ENCODE data around the gene STMN3.

The STMN3 gene

DNA sequence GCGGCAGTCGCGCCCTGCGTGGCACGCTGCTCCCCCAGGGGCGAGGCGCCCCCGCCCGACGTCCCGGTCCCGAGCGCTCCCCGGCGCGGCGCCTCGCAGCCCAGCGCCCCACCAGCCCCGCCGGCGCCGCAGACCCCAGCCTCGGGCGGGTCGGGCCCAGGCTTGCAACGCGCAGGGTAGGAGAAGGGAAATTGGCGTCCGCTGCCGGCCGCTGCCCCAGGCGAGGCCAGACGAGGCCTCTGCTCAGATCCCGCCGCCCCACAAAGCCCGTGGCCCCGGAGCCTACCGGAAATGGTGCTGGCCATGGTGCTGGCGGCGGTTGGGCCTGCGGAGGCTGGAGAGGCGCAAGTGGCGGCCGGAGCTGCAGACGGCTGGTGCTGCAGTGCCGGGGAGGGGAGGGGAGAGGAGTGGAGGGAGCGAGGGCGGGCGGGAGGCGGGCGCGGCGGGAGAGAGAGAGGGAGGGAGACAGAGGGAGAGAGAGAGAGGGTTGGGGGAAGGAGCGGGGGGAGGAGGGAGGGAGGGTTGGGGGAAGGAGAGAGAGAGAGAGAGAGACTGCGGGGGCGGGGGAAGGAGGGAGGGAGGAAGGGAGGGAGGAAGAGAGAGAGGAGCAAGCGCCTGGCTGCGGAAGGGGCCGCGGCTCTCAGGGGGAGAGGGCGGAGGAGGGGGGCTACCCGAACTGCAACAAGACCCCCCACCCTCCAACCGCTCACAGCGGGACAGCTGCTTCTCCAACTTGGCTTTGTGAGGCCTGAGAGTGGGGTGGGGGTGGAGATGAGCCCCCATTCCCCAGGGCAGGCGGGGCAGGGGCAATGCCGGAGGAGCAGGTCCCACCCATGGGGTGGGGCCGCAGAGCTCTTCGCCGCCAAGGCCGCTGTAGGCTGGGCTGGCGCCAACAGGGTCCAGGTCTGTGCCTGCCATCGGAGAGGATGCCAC is at the start of gene STMN3:
TSS of gene STMN3 (minus strand) at position 384 of the 933 bp plus-strand sequence. CDS start at position 305, 79 bp downstream.
- DNase-seq, result peak; percentile 84

DNA sequence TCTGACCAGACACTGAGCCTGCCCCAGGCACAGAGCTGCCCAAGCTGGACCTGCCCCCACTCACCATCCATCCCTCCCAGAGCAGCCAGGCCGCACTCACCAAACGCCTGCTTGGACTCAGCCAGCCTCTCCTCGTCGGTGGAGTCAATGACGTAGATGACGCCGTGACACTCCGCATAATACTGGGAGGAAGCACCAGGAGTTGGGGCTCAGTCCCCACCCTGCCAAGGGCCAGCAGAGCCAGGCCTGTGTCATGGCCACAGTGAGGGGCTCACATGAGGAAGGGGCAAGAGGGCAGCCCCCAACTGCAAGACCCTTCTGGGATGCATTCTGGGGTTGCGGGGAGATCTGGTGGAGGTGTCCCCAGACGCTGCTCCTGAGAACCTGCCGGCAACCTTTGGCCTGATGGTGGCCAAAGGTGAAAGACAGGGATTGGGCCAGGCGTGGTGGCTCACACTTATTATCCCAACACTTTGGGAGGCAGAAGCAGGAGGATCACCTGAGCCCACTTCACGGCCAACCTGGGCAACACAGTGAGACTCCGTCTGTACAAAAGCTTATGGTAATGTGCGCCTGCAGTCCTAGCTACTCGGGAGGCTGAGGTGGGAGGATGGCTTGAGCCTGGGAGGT is 48.9 kb upstream of the STMN3 start:
- no peak for DNase-seq

DNA sequence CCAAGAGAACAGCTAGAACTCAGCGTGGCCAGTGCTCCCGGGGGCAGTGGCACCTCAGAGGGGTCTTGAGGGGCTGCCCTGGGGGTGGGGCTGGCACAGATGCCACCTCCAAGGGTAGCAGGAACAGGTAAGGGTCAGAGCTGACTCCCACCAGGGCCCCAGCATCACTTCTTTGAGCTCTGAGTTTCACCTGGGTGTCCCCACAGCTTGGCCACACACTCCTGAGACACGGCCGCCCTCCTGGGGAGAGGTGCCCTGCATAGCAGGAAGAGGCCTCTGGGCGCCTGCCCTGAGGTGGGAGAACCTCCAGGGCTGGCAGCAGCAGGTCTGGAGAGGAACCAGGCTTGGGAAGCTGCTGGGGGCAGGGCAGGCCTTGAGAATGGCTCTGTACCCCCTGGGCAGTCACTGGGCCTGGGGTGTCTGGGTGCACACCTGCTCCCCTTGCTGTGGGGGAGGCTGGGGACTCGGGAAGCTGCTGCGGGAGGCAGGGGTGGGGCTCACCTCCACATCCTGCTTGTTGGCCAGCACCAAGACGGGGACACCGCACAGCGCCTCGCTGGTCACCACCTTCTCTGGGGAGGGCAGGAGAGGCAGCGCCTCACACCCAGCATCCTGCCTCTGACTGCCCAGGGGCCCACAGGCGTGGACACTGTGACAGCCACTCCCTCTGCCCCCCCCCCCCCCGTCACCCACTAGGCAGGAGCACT is 48.3 kb upstream of the STMN3 start:
- DNase-seq, result no peak

DNA sequence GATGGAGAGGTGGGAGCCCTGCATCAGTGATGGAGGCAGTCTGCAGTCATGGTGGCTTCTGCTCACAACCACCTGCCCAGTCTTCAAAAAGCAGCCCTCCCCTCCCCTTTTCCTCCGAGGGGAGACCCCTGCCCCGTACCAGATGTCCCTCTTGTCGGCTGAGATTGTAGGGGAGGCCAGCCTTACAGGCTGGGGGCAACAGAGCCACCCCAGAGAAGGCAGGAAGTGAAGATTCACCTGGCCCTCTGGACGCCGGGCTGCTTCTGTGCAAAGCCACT is 47.8 kb upstream of the STMN3 start:
- DNase-seq, result no peak

DNA sequence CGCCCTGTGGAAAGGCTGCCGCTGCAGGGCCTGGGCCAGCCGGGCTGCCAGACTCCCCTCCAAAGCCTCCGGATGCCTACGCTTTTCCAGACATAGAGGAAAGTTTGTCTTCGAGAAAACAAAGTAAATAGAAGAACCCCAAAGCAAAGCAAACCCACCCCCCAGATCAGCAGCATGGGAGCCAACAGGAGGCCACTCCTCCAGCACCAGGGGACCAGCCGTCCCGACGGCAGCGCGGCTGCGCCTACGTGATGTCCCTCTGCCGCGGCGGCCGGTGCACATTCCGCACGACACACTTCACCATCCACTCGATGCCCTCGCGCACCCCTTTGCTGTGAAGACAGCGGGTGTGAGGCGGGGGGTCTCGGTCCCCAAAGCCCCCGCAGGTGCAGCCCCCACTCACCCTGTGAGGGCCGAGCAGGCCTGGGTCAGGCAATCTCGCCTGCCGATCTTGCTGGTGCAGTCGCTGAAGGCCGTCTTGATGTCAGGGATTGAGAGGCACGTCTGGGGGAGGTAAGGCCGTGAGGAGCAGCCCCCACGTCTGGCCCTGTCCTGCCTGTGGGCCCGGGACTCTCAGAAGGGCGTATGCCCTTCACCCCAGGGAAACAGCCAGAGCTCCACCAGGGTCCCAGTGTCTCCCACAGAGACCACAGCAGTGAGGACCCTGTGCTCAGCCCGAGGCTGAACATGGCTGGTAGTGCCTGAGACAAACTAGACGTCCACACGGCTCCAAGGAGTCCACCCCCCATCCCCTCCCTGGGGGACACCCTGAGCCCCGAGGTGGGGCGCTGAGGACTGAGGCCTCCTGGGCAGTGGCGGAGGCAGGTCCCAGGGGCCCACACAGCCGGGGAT is 47.2 kb upstream of the STMN3 start:
- no peak for DNase-seq

DNA sequence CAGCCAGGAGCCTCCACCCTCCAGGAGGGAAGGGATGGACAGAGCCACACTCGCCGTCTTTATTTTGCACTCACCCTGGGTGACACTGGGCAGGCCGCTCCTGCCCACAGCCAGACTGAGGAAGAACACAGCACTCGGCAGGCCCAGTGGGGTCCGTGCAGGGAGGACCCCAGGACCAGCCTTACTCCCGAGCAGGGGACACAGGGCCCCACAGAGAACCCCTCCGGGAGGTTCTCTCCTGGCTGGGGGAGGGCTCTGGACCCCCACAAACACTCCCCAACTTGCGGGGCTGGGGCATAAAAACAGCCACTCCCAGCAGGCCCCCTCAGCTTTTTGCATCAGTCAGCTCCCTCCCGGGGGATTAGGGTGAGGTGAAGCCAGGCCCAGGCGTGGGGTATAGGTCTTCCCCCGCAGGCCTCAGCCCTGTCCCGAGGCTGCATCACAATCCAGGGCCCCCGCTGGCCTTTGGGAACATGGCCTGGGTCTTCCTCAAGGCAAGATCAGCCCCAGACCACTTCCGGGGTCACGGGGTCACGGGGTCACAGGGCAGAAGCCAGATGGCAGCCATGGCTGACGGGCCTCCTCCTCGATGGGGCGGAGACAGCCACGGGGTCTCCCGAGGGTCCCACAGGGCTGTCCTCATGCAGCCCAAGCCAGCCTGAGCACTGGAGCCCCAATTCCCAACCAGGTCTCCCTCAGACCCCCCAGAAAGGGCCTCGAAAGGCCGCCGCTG is 46.4 kb upstream of the STMN3 start:
- no peak for DNase-seq

DNA sequence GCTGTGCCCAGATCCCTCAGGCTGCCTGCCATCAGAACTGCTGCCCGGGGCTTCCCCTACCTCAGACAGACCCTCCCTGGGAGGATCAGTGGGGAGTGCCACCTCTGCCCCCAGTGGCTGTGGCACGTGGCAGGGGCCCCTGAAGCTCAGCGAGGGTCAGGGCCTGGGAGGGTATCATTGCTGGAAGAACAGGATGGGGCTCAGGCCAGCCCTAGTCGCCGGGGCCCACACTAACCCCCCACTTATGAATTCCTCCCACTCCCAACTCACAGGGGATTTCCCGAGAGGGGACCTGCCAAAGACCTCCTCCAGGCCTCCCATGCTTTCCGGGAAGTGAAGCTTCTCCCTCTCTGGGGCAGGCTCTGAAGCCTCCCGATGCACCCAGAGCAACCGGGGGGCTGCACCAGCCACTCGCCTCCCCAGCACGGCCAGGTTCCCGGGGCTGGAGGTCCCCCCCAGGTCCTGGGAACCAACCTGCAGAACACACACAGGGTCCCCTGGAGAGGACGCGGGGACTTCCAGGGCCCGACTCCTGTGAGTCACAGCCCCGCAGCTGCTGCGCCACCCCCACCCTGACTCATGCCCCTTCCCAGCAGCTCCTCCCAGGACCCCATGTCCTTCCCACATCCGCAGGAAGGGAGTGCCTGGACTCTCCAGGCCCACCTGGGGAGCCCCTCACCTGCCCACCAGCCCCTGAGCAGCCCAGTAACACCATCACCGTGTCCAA is 45.7 kb upstream of the STMN3 start:
- DNase-seq, result no peak

DNA sequence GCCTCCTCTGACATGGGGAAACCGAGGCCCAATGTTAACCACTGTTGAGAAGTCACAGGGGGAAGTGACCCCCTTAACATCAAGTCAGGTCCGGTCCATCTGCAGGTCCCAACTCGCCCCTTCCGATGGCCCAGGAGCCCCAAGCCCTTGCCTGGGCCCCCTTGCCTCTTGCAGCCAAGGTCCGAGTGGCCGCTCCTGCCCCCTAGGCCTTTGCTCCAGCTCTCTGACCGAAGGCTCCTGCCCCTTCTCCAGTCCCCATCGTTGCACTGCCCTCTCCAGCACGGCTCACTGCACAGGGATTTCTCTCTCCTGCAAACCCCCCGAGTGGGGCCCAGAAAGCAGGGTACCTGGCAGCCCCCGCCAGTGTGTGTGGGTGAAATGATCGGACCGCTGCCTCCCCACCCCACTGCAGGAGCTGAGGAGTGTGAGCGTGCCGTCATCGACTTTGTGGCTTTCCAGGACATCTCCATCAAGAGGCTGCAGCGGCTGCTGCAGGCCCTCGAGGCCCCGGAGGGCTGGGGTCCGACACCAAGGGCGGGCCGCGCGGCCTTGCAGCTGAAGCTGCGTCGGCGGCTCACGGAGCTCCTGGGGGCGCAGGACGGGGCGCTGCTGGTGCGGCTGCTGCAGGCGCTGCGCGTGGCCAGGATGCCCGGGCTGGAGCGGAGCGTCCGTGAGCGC is 44.8 kb upstream of the STMN3 start:
- DNase-seq, result no peak

DNA sequence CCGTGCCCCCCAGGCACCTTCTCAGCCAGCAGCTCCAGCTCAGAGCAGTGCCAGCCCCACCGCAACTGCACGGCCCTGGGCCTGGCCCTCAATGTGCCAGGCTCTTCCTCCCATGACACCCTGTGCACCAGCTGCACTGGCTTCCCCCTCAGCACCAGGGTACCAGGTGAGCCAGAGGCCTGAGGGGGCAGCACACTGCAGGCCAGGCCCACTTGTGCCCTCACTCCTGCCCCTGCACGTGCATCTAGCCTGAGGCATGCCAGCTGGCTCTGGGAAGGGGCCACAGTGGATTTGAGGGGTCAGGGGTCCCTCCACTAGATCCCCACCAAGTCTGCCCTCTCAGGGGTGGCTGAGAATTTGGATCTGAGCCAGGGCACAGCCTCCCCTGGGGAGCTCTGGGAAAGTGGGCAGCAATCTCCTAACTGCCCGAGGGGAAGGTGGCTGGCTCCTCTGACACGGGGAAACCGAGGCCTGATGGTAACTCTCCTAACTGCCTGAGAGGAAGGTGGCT is 44.2 kb upstream of the STMN3 start:
- no peak for DNase-seq

DNA sequence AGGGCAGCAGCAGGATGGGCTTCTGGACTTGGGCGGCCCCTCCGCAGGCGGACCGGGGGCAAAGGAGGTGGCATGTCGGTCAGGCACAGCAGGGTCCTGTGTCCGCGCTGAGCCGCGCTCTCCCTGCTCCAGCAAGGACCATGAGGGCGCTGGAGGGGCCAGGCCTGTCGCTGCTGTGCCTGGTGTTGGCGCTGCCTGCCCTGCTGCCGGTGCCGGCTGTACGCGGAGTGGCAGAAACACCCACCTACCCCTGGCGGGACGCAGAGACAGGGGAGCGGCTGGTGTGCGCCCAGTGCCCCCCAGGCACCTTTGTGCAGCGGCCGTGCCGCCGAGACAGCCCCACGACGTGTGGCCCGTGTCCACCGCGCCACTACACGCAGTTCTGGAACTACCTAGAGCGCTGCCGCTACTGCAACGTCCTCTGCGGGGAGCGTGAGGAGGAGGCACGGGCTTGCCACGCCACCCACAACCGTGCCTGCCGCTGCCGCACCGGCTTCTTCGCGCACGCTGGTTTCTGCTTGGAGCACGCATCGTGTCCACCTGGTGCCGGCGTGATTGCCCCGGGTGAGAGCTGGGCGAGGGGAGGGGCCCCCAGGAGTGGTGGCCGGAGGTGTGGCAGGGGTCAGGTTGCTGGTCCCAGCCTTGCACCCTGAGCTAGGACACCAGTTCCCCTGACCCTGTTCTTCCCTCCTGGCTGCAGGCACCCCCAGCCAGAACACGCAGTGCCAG is 43.6 kb upstream of the STMN3 start, which contains the start of gene TNFRSF6B:
TSS of gene TNFRSF6B (plus strand) at position 25 of the 729 bp plus-strand sequence. CDS start at position 141, 116 bp downstream.
- no peak for DNase-seq

DNA sequence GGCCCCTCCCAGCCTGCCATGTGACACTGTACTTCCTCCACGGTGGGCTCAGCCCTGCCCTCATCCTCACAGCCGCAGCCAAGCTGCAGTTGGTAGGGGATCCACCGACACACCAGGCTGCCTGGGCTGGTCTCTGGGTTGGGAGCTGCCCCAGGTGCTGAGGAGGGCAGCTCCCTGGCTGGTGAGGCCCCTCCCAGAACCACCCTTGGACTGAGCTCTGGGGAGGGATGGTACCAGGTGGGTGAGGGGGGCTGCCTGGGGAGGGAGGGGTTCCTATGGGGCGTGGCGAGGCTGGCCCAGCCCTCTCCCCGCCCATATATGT is 43.0 kb upstream of the STMN3 start:
- DNase-seq, result peak; percentile 19

DNA sequence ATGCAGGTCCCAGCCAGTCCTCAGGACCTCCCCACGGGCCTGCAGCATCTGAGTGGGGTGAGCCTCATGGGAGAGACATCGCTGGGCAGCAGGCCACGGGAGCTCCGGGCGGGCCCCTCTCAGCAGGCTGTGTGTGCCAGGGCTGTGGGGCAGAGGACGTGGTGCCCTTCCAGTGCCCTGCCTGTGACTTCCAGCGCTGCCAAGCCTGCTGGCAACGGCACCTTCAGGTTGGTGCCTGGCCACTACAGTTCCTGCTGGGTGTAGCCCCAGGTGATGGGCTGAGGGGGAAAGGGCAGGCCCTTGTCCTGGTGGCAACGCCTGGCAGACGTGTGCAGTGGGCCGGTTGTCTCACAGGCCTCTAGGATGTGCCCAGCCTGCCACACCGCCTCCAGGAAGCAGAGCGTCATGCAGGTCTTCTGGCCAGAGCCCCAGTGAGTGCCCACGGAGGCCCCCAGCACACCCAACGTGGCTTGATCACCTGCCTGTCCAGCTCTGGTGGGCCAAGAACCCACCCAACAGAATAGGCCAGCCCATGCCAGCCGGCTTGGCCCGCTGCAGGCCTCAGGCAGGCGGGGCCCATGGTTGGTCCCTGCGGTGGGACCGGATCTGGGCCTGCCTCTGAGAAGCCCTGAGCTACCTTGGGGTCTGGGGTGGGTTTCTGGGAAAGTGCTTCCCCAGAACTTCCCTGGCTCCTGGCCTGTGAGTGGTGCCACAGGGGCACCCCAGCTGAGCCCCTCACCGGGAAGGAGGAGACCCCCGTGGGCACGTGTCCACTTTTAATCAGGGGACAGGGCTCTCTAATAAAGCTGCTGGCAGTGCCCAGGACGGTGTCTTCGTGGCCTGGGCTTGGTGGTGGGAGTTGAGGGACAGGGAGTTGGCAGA is 42.4 kb upstream of the STMN3 start:
- no peak for DNase-seq

DNA sequence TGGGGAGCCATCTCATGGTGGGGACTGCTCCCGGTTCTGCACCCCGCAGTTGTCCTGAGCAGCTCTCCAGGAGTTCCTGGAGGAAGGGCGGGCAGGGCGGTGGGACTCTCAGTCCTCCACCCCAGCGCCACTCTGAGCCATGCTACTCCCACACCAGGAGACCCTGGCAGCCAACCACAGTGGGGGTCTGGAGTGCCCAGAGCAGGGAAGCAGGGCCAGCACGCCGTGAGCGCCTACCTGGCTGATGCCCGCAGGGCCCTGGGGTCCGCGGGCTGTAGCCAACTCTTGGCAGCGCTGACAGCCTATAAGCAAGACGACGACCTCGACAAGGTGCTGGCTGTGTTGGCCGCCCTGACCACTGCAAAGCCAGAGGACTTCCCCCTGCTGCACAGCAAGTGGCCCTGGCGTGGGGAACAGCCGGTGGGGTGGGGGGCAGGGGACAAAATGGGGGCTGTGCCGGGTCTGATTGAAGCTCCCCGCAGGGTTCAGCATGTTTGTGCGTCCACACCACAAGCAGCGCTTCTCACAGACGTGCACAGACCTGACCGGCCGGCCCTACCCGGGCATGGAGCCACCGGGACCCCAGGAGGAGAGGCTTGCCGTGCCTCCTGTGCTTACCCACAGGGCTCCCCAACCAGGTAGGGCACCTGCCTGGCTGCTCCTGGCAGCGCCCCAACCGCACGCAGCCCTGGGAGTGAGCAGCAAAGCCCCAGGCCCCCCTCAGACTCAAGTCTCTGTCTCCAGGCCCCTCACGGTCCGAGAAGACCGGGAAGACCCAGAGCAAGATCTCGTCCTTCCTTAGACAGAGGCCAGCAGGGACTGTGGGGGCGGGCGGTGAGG is 41.6 kb upstream of the STMN3 start:
- no peak for DNase-seq

DNA sequence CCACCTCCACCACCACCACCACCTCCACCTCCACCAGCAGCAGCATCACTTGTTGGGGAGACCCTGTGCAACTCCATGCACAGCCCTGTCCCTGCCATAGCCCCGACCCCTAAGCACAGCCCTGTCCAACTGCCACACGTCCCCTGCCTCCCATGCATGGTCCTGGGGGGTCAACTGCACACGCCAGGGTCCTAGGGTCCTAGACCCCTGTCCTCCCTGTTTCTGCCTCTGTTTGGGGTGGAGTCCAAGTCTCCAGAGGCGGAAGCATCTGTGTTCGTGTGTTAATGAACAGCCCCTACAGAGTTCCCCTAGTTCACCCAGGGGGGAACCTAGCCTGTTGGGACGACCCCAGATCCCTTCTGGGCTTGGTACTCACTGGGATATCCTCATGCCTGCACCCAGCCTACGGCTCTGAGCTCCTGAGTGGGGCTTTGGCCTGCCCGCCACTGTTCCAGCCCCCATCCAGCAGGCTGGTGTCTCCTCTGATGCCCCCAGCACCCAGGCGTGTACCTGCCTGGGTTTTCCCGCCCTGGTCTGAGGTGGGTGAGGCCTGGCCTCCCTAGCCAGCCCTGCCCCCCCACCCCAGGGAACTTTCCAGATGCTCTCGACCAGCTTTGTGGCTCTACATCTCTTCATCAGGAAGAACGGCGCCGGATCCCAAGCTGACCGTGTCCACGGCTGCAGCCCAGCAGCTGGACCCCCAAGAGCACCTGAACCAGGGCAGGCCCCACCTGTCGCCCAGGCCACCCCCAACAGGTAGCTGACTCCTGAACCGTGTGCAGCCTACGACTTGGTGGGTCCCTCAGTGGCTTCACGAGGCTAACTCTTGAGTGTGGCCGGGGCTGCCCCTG is 40.7 kb upstream of the STMN3 start:
- no peak for DNase-seq

DNA sequence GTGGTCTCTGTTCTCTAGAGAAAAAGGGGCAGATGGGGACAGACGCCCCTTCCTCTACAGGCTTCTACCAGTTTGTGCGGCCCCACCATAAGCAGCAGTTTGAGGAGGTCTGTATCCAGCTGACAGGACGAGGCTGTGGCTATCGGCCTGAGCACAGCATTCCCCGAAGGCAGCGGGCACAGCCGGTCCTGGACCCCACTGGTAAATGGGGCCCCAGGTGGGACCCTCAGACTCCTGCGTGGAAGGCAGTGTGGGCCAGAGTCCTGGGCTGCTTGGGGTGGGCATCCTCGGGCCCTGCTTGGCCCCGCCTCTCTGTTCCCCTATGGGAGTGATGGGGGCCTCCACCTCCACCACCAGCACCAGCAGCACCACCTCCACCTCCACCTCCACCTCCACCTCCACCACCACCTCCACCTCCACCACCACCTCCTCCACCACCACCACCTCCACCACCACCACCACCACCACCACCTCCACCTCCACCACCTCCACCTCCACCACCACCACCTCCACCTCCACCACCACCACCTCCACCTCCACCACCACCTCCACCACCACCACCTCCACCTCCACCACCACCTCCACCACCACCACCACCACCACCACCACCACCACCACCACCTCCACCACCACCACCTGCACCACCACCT is 40.0 kb upstream of the STMN3 start:
- no peak for DNase-seq

DNA sequence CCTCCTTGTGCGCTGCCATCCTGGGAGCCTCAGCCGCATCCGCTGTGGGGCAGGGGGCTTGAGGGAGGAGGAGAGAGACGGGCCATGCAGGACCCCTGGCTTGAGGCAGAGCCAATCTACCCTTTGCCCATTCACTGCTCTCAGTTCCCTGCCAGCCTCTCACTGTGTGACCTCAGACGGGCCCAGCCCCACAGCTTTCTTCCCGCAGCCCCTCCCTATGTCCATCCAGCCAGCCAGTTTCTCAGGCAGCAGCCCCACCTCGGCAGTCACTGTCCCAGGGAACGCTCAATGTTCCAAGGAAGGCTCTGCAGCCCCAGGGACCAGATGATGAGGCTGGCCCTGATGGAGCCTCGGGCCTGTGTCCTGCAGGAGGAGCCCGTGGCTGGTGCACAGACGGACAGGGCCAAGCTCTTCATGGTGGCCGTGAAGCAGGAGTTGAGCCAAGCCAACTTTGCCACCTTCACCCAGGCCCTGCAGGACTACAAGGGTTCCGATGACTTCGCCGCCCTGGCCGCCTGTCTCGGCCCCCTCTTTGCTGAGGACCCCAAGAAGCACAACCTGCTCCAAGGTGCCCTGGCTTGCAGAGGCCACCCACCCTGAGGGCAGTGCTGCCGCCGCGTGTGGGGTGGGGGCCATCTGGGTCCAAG is 39.3 kb upstream of the STMN3 start:
- no peak for DNase-seq

Data from hematopoietic multipotent progenitor cell treated with erythropoietin and hydrocortisone succinate and interleukin-3 and kit ligand, for 8 days (in vitro differentiated cells).